ENCODE measurements around the gene TMEM107.

DNA sequence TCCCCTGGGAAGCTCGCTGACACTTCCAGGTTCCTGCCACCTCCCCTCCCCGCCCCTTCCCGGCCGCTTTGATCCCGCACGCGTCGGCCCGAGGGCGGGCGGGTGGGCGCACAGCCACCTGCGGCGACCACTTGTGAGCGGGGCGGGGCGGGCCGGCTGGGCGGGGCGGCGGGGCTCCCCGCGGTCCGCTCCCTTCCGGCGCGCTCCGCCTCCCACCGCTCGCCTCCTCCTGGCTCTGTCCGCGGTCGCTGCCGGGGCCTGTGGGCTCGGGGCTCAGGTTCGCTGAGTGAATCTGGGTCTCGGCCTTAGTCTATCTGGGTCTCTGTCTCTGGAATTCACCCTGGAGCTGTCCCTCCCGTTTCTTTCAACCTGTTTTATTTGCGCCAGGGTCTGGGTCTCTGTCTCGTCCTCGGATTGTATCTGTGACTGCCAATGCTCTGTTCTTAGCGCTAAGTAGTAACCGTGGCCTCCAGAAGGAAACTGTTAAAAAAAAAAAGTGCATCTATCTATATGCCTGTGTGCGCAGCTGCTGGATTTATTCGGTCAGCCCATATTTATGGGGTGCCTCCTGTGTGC, 49.6 kb downstream of the TMEM107 start:
- TF ChIP-seq, protein P1, sequence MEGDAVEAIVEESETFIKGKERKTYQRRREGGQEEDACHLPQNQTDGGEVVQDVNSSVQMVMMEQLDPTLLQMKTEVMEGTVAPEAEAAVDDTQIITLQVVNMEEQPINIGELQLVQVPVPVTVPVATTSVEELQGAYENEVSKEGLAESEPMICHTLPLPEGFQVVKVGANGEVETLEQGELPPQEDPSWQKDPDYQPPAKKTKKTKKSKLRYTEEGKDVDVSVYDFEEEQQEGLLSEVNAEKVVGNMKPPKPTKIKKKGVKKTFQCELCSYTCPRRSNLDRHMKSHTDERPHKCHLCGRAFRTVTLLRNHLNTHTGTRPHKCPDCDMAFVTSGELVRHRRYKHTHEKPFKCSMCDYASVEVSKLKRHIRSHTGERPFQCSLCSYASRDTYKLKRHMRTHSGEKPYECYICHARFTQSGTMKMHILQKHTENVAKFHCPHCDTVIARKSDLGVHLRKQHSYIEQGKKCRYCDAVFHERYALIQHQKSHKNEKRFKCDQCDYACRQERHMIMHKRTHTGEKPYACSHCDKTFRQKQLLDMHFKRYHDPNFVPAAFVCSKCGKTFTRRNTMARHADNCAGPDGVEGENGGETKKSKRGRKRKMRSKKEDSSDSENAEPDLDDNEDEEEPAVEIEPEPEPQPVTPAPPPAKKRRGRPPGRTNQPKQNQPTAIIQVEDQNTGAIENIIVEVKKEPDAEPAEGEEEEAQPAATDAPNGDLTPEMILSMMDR (conservative IDR thresholded peaks at IDR 0.05 in 1 of 2, IDR thresholded peaks at IDR 0.05 in 1 of 2; ENCODE audit: low read depth in 1 of 2, low read length in 2 of 2): no peak
- no peak for TF ChIP-seq EZH2 (IDR thresholded peaks at IDR 0.05; ENCODE audit: low read length, missing control alignments)

All from fibroblast of lung (primary cell).